Activated gamma-delta T cell (primary cell): ENCODE measurements around the gene MISP.
"Not testable (repeated sequence)": the region's sequence is repeated elsewhere in the genome, so short reads cannot be mapped to it uniquely, and the experiment has no call there.

Source experiments
- DNase-seq: peaks from one replicate; lab custom pipeline; 2025; lab: John Stamatoyannopoulos, UW

Gene MISP

GRCh38 chr19:723714-724113 lies 27.2 kb upstream of the MISP start:
- DNase-seq = no peak

- DNase-seq = no peak
Measured at GRCh38 chr19:725461-726089, 25.3 kb upstream of the MISP start.

- DNase-seq = no peak
Measured at GRCh38 chr19:726993-727956, 23.6 kb upstream of the MISP start.

GRCh38 chr19:728011-728410 lies 22.9 kb upstream of the MISP start:
- no peak for DNase-seq

GRCh38 chr19:729564-729963 lies 21.3 kb upstream of the MISP start:
- DNase-seq = not testable (repeated sequence)

GRCh38 chr19:729965-730668 lies 20.8 kb upstream of the MISP start:
- no peak for DNase-seq

- no peak for DNase-seq
Measured at GRCh38 chr19:731000-731399, 19.9 kb upstream of the MISP start.

GRCh38 chr19:732148-733069 lies 18.5 kb upstream of the MISP start:
- DNase-seq = no peak

GRCh38 chr19:734716-735115 lies 16.2 kb upstream of the MISP start:
- no peak for DNase-seq

- DNase-seq = no peak
Measured at GRCh38 chr19:736125-736524, 14.8 kb upstream of the MISP start.

- DNase-seq = no peak
Measured at GRCh38 chr19:737591-738093, 13.3 kb upstream of the MISP start.

- DNase-seq = no peak
Measured at GRCh38 chr19:738509-739128, 12.3 kb upstream of the MISP start.

GRCh38 chr19:739998-740715 lies 10.8 kb upstream of the MISP start:
- no peak for DNase-seq

GRCh38 chr19:740816-741505 lies 10.0 kb upstream of the MISP start:
- DNase-seq = not testable (repeated sequence)

- DNase-seq = no peak
Measured at GRCh38 chr19:741506-742131, 9.3 kb upstream of the MISP start.

- DNase-seq = no peak
Measured at GRCh38 chr19:742540-743075, 8.3 kb upstream of the MISP start.

- DNase-seq = no peak
Measured at GRCh38 chr19:743168-743687, 7.7 kb upstream of the MISP start.

- not testable (repeated sequence) for DNase-seq
Measured at GRCh38 chr19:745138-745537, 5.8 kb upstream of the MISP start.
